22Rv1 (cell line): ENCODE data around the gene ZNF239.
"Not testable (repeated sequence)": the region's sequence is repeated elsewhere in the genome, so short reads cannot be mapped to it uniquely, and the experiment has no call there.

ENCODE experiments used
- CTCF ChIP-seq: fragments of 450-650 bp; IDR thresholded peaks from 2 replicates; pipeline ENCODE4 v1.5.1; 2017; ENCODE audit warnings: mild to moderate bottlenecking
- ZFX ChIP-seq: fragments of 450-650 bp; IDR thresholded peaks from 2 replicates; pipeline ENCODE4 v1.6.1; 2017; ENCODE audit warnings: antibody characterized with exemption, borderline replicate concordance

DNA sequence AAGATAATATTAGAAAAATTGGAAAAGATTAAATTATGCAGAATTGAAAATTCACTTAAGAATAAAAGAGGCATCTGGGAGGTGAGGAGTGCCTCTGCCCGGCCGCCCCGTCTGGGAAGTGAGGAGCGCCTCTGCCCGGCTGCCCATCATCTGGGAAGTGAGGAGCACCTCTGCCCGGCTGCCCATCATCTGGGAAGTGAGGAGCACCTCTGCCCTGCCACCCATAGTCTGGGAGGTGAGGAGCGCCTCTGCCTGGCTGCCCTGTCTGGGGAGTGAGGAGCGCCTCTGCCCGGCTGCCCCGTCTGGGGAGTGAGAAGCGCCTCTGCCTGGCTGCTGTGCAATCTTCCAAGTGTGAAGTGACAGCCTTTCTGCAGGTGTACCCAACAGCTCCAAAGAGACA lies 30.7 kb downstream of the ZNF239 start:
- TF ChIP-seq CTCF, ZFX: not testable (repeated sequence)
